Lower leg skin (tissue), 3 donors: Measurements from ENCODE around the gene PALB2.

Experiments
- CTCF ChIP-seq, 3 donors: fragments of 450-650 bp; IDR thresholded peaks; one replicate each; pipeline ENCODE4 v1.5.1; 2016; ENCODE audit warnings: antibody characterized with exemption in 3 of 3, mild to moderate bottlenecking in 3 of 3, moderate library complexity in 2 of 3
- POLR2A ChIP-seq, 2 donors: fragments of 450-650 bp; IDR thresholded peaks; one replicate each; pipeline ENCODE4 v1.6.1; 2016 to 2017; ENCODE audit warnings: antibody characterized with exemption in 2 of 2, mild to moderate bottlenecking in 1 of 2, moderate library complexity in 1 of 2

GRCh38 chr16:23584186-23585076 lies 56.7 kb downstream of the PALB2 start:
- TF ChIP-seq POLR2A (IDR thresholded peaks at IDR 0.05) (no peak), CTCF (IDR thresholded peaks at IDR 0.05) (no peak)
